ENCODE data around the gene SKIC3. TPM values are rescaled to one million over a fixed set of nuclear protein-coding genes. Genes with fewer than 3 reads are reported as not detected.

The SKIC3 gene
- total and polyA plus RNA-seq, 2 donors: 28.3 to 253 TPM

- Histone ChIP-seq H3K4me3 (ENCODE audit: low read depth, low read length) (no peak overlapping the region), H3K4me1 (ENCODE audit: insufficient read depth) (no peaks in the 10 kb centered on the region), H3K36me3 (ENCODE audit: insufficient read depth) (peaks cover 2% of the 10 kb centered on the region), H3K27ac (ENCODE audit: low read depth) (no peak overlapping the region)
- 99% methylated on average over 1 of the region's 1 CpG for WGBS
- DNase-seq (ENCODE audit: extremely low spot score): no peak
Observed at GRCh38 chr5:95519681-95520080, 35.1 kb downstream of the SKIC3 start.

- Histone ChIP-seq H3K27ac (ENCODE audit: low read depth) (no peak overlapping the region), H3K36me3 (ENCODE audit: insufficient read depth) (peaks cover 2% of the 10 kb centered on the region), H3K4me3 (ENCODE audit: low read depth, low read length) (no peak overlapping the region), H3K4me1 (ENCODE audit: insufficient read depth) (no peaks in the 10 kb centered on the region)
- no peak for DNase-seq (ENCODE audit: extremely low spot score)
- whole genome bisulfite sequencing: 80% methylated on average over 1 of the region's 1 CpG
Observed at GRCh38 chr5:95519151-95519550, 35.6 kb downstream of the SKIC3 start.

- no peak for DNase-seq (ENCODE audit: extremely low spot score)
- Histone ChIP-seq H3K27ac (ENCODE audit: low read depth) (no peak overlapping the region), H3K4me1 (ENCODE audit: insufficient read depth) (no peaks in the 10 kb centered on the region), H3K36me3 (ENCODE audit: insufficient read depth) (peaks cover 2% of the 10 kb centered on the region), H3K4me3 (ENCODE audit: low read depth, low read length) (no peak overlapping the region)
- over 99% methylated on average over 2 of the region's 2 CpGs for WGBS
Observed at GRCh38 chr5:95518417-95518816, 36.4 kb downstream of the SKIC3 start.

- no peak for DNase-seq (ENCODE audit: extremely low spot score)
- WGBS: 88% methylated on average over 1 of the region's 1 CpG
- no peaks in the 10 kb centered on the region for H3K4me1 ChIP-seq (ENCODE audit: insufficient read depth)
- peaks cover 2% of the 10 kb centered on the region for H3K36me3 ChIP-seq (ENCODE audit: insufficient read depth)
- no peak overlapping the region for H3K27ac ChIP-seq (ENCODE audit: low read depth)
- H3K4me3 ChIP-seq (ENCODE audit: low read depth, low read length): no peak overlapping the region
Observed at GRCh38 chr5:95511606-95512005, 43.2 kb downstream of the SKIC3 start.

GRCh38 chr5:95508550-95508949 is 46.2 kb downstream of the SKIC3 start:
- H3K4me1 ChIP-seq (ENCODE audit: insufficient read depth): no peaks in the 10 kb centered on the region
- WGBS: 56% methylated on average over 1 of the region's 1 CpG
- DNase-seq (ENCODE audit: extremely low spot score): no peak
- no peaks in the 10 kb centered on the region for H3K36me3 ChIP-seq (ENCODE audit: insufficient read depth)
- no peak overlapping the region for H3K27ac ChIP-seq (ENCODE audit: low read depth)
- no peak overlapping the region for H3K4me3 ChIP-seq (ENCODE audit: low read depth, low read length)

Small RNA genes lying within 50 kb of the gene (small RNA-seq; reads per million reads assigned to genes)
- not detected for gene RNU6-308P

Other genes with a start within 250 kb of the SKIC3 start
- 0.42 TPM for gene FAM81B, start 163.6 kb downstream of the SKIC3 start, total RNA-seq
- gene FAM81B, start 163.6 kb downstream of the SKIC3 start, polyA plus RNA-seq: not detected
- 10.4 TPM for gene ARSK, start 124 bp upstream of the SKIC3 start, total RNA-seq
- gene ARSK, start 124 bp upstream of the SKIC3 start, polyA plus RNA-seq: 9.5 TPM
- gene GPR150, start 65.1 kb upstream of the SKIC3 start, total RNA-seq: not detected
- gene GPR150, start 65.1 kb upstream of the SKIC3 start, polyA plus RNA-seq: 0.73 TPM
- gene RFESD, start 91.8 kb upstream of the SKIC3 start, total RNA-seq: 7.6 TPM
- 3.7 TPM for gene RFESD, start 91.8 kb upstream of the SKIC3 start, polyA plus RNA-seq
- 2.1 TPM for gene SPATA9, start 128.0 kb upstream of the SKIC3 start, total RNA-seq
- gene SPATA9, start 128.0 kb upstream of the SKIC3 start, polyA plus RNA-seq: 0.29 TPM
- 282 TPM for gene RHOBTB3, start 176.4 kb upstream of the SKIC3 start, total RNA-seq
- 24.0 TPM for gene RHOBTB3, start 176.4 kb upstream of the SKIC3 start, polyA plus RNA-seq

All from urinary bladder (tissue), 4 donors.